Measurements from ENCODE around the gene FAM83G. TPM values are rescaled to one million over a fixed set of nuclear protein-coding genes. Genes with fewer than 3 reads are reported as not detected.
"Not testable (repeated sequence)": the region's sequence is repeated elsewhere in the genome, so short reads cannot be mapped to it uniquely, and the experiment has no call there.

The FAM83G gene
- total and polyA plus RNA-seq, 3 donors from 2014 or later: 2.5 to 4.7 (median 4.6) TPM

GRCh38 chr17:19021622-19022083 lies 17.1 kb upstream of the FAM83G start:
- no peak overlapping the region for H3K4me3 ChIP-seq
- TF ChIP-seq POLR2A (IDR thresholded peaks at IDR 0.05) (no peak), CTCF (IDR thresholded peaks at IDR 0.05) (no peak)
- peak; percentile 69 for DNase-seq
- H3K4me1 ChIP-seq: no peaks in the 10 kb centered on the region
- H3K9me3 ChIP-seq: no peaks in the 10 kb centered on the region
- H3K27ac ChIP-seq: no peak overlapping the region
- H3K27me3 ChIP-seq: no peaks in the 10 kb centered on the region
- 73 to 82% methylated on average over 2 to 24 of the region's 24 CpGs for WGBS, 2 donors
- intact Hi-C loops (cut with DNase I; ENCODE audit: low total_unique reads): no loop called here
- H3K36me3 ChIP-seq (ENCODE audit: low read depth, missing control alignments): no peaks in the 10 kb centered on the region

GRCh38 chr17:19021011-19021621 lies 16.6 kb upstream of the FAM83G start:
- H3K27me3 ChIP-seq; intact Hi-C loops (cut with DNase I; ENCODE audit: low total_unique reads); H3K27ac ChIP-seq; H3K9me3 ChIP-seq; H3K36me3 ChIP-seq (ENCODE audit: low read depth, missing control alignments); DNase-seq; H3K4me1 ChIP-seq; H3K4me3 ChIP-seq: not testable (repeated sequence)
- WGBS, 2 donors: 95 to 96% methylated on average over 3 to 7 of the region's 7 CpGs

GRCh38 chr17:19020016-19020415 lies 15.5 kb upstream of the FAM83G start:
- Histone ChIP-seq H3K27me3 (no peaks in the 10 kb centered on the region), H3K36me3 (ENCODE audit: low read depth, missing control alignments) (no peaks in the 10 kb centered on the region), H3K9me3 (no peaks in the 10 kb centered on the region), H3K27ac (no peak overlapping the region), H3K4me3 (no peak overlapping the region), H3K4me1 (no peaks in the 10 kb centered on the region)
- DNase-seq: no peak
- WGBS, 2 donors: 92 to 95% methylated on average over 3 of the region's 3 CpGs
- TF ChIP-seq CTCF (IDR thresholded peaks at IDR 0.05) (no peak), POLR2A (IDR thresholded peaks at IDR 0.05) (no peak)
- intact Hi-C loops (cut with DNase I; ENCODE audit: low total_unique reads): no loop called here

- intact Hi-C loops (cut with DNase I; ENCODE audit: low total_unique reads): no loop called here
- DNase-seq: no peak
- WGBS, 2 donors: 62 to 77% methylated on average over 21 to 27 of the region's 27 CpGs
Observed at GRCh38 chr17:19019041-19019941, 14.7 kb upstream of the FAM83G start.

More at GRCh38 chr17:19019041-19019941, 14.7 kb upstream of the FAM83G start:
- Histone ChIP-seq H3K9me3 (no peaks in the 10 kb centered on the region), H3K27me3 (no peaks in the 10 kb centered on the region), H3K4me1 (no peaks in the 10 kb centered on the region), H3K36me3 (ENCODE audit: low read depth, missing control alignments) (no peaks in the 10 kb centered on the region), H3K4me3 (no peak overlapping the region), H3K27ac (no peak overlapping the region)
- TF ChIP-seq CTCF (IDR thresholded peaks at IDR 0.05) (no peak), POLR2A (IDR thresholded peaks at IDR 0.05) (no peak)

Data from testis (tissue), 3 donors.